ENCODE measurements around the gene FAM50B. TPM values are rescaled to one million over a fixed set of nuclear protein-coding genes. Genes with fewer than 3 reads are reported as not detected.

The FAM50B gene
- total RNA-seq, 2 experiments from 2014 or later, result 8.8 to 10.6 TPM

- no peaks in the 10 kb centered on the region for H3K36me3 Mint-ChIP-seq
- ATAC-seq, result no peak
- CTCF ChIA-PET, result no interaction called here
- no peak overlapping the region for H3K27ac Mint-ChIP-seq
- no peak for DNase-seq
- H3K4me3 Mint-ChIP-seq, result no peak overlapping the region
- peaks cover 10% of the 10 kb centered on the region for H3K27me3 Mint-ChIP-seq
- H3K9me3 Mint-ChIP-seq (ENCODE audit: low read depth), result no peaks in the 10 kb centered on the region
- no peaks in the 10 kb centered on the region for H3K4me1 Mint-ChIP-seq
Observed at GRCh38 chr6:3830806-3831205, 18.4 kb upstream of the FAM50B start.

GRCh38 chr6:3831761-3832530 is 17.2 kb upstream of the FAM50B start:
- peaks cover 10% of the 10 kb centered on the region for H3K27me3 Mint-ChIP-seq
- H3K4me1 Mint-ChIP-seq, result no peaks in the 10 kb centered on the region
- no peak overlapping the region for H3K27ac Mint-ChIP-seq
- ATAC-seq (no peak), DNase-seq (no peak)
- no peaks in the 10 kb centered on the region for H3K9me3 Mint-ChIP-seq (ENCODE audit: low read depth)
- CTCF ChIA-PET, result interaction anchor here (1.9 kb wide), 1 partner anchor 17 kb away, joined by 6 read pairs; the partner anchor contains the start of gene FAM50B
- H3K4me3 Mint-ChIP-seq, result no peak overlapping the region
- H3K36me3 Mint-ChIP-seq, result no peaks in the 10 kb centered on the region

- ATAC-seq (no peak), DNase-seq (no peak)
- Mint-ChIP-seq H3K36me3 (no peaks in the 10 kb centered on the region), H3K27ac (no peak overlapping the region), H3K9me3 (ENCODE audit: low read depth) (no peaks in the 10 kb centered on the region), H3K27me3 (peaks cover 4% of the 10 kb centered on the region), H3K4me3 (no peak overlapping the region), H3K4me1 (no peaks in the 10 kb centered on the region)
- CTCF ChIA-PET, result interaction anchor here (2.3 kb wide), 1 partner anchor 14 kb away, joined by 8 read pairs; the partner anchor contains the start of gene FAM50B
Observed at GRCh38 chr6:3835055-3835731, 14.0 kb upstream of the FAM50B start.

GRCh38 chr6:3835785-3836184 is 13.4 kb upstream of the FAM50B start:
- no peak for ATAC-seq
- CTCF ChIA-PET, result interaction anchor here (2.3 kb wide), 1 partner anchor 13 kb away, joined by 8 read pairs; the partner anchor contains the start of gene FAM50B
- H3K27ac Mint-ChIP-seq, result no peak overlapping the region

GRCh38 chr6:3836566-3836965 is 12.6 kb upstream of the FAM50B start:
- H3K27me3 Mint-ChIP-seq, result peaks cover 4% of the 10 kb centered on the region
- no peak overlapping the region for H3K4me3 Mint-ChIP-seq
- H3K9me3 Mint-ChIP-seq (ENCODE audit: low read depth), result no peaks in the 10 kb centered on the region
- CTCF ChIA-PET, result no interaction called here
- DNase-seq (no peak), ATAC-seq (no peak)
- H3K4me1 Mint-ChIP-seq, result no peaks in the 10 kb centered on the region
- H3K27ac Mint-ChIP-seq, result no peak overlapping the region
- H3K36me3 Mint-ChIP-seq, result no peaks in the 10 kb centered on the region

More at GRCh38 chr6:3835785-3836184, 13.4 kb upstream of the FAM50B start:
- Mint-ChIP-seq H3K4me3 (no peak overlapping the region), H3K9me3 (ENCODE audit: low read depth) (no peaks in the 10 kb centered on the region), H3K36me3 (no peaks in the 10 kb centered on the region), H3K4me1 (no peaks in the 10 kb centered on the region), H3K27me3 (peaks cover 4% of the 10 kb centered on the region)
- DNase-seq, result no peak

GRCh38 chr6:3837781-3838180 is 11.4 kb upstream of the FAM50B start:
- no peak overlapping the region for H3K4me3 Mint-ChIP-seq
- peaks cover 9% of the 10 kb centered on the region for H3K27me3 Mint-ChIP-seq
- ATAC-seq (no peak), DNase-seq (no peak)
- H3K36me3 Mint-ChIP-seq, result no peaks in the 10 kb centered on the region
- no peaks in the 10 kb centered on the region for H3K4me1 Mint-ChIP-seq
- H3K9me3 Mint-ChIP-seq (ENCODE audit: low read depth), result no peaks in the 10 kb centered on the region
- H3K27ac Mint-ChIP-seq, result no peak overlapping the region
- CTCF ChIA-PET, result interaction anchor here (1.6 kb wide), 1 partner anchor 140 kb away, joined by 3 read pairs; no protein-coding TSS in a partner anchor

GRCh38 chr6:3838992-3839867 is 9.9 kb upstream of the FAM50B start:
- DNase-seq (peak; percentile 36), ATAC-seq (no peak)
- Mint-ChIP-seq H3K4me3 (no peak overlapping the region), H3K36me3 (no peaks in the 10 kb centered on the region), H3K9me3 (ENCODE audit: low read depth) (no peaks in the 10 kb centered on the region), H3K27ac (no peak overlapping the region), H3K4me1 (no peaks in the 10 kb centered on the region), H3K27me3 (peaks cover 12% of the 10 kb centered on the region)
- CTCF ChIA-PET, result interaction anchor here (1.1 to 1.6 kb wide), 2 partner anchors 106 to 139 kb away, joined by 3 read pairs; no protein-coding TSS in a partner anchor

- no peaks in the 10 kb centered on the region for H3K36me3 Mint-ChIP-seq
- no peak overlapping the region for H3K4me3 Mint-ChIP-seq
- no peak overlapping the region for H3K27ac Mint-ChIP-seq
- ATAC-seq (no peak), DNase-seq (no peak)
- no peaks in the 10 kb centered on the region for H3K4me1 Mint-ChIP-seq
- CTCF ChIA-PET, result interaction anchor here (1.1 to 1.5 kb wide), 4 partner anchors 8 to 137 kb away, joined by 3 to 6 read pairs (median 3); partner anchors contain the start of gene FAM50B
- no peaks in the 10 kb centered on the region for H3K9me3 Mint-ChIP-seq (ENCODE audit: low read depth)
- H3K27me3 Mint-ChIP-seq, result peaks cover 12% of the 10 kb centered on the region
Observed at GRCh38 chr6:3841066-3841454, 8.1 kb upstream of the FAM50B start.

- H3K36me3 Mint-ChIP-seq, result no peaks in the 10 kb centered on the region
- DNase-seq, result peak; percentile 19
- H3K4me1 Mint-ChIP-seq, result no peaks in the 10 kb centered on the region
- peaks cover 12% of the 10 kb centered on the region for H3K27me3 Mint-ChIP-seq
- CTCF ChIA-PET, result interaction anchor here (1.1 kb wide), 2 partner anchors 7 to 26 kb away, joined by 3 read pairs; partner anchors contain the start of gene FAM50B
- no peak overlapping the region for H3K27ac Mint-ChIP-seq
- H3K9me3 Mint-ChIP-seq (ENCODE audit: low read depth), result no peaks in the 10 kb centered on the region
- ATAC-seq, result no peak
- H3K4me3 Mint-ChIP-seq, result no peak overlapping the region
Observed at GRCh38 chr6:3841711-3842565, 7.2 kb upstream of the FAM50B start.

GRCh38 chr6:3843379-3844096 is 5.6 kb upstream of the FAM50B start:
- no peak for ATAC-seq
- peaks cover 1% of the 10 kb centered on the region for H3K36me3 Mint-ChIP-seq

GRCh38 chr6:3844097-3844463 is 5.1 kb upstream of the FAM50B start:
- no peak for DNase-seq
- CTCF ChIA-PET, result no interaction called here
- ATAC-seq, result no peak
- Mint-ChIP-seq H3K36me3 (peaks cover 1% of the 10 kb centered on the region), H3K9me3 (ENCODE audit: low read depth) (no peaks in the 10 kb centered on the region), H3K27me3 (peaks cover 12% of the 10 kb centered on the region), H3K4me1 (peaks cover 19% of the 10 kb centered on the region), H3K4me3 (no peak overlapping the region), H3K27ac (no peak overlapping the region)

More at GRCh38 chr6:3843379-3844096, 5.6 kb upstream of the FAM50B start:
- DNase-seq, result peak; percentile 32
- H3K4me3 Mint-ChIP-seq, result no peak overlapping the region
- H3K27ac Mint-ChIP-seq, result no peak overlapping the region
- no peaks in the 10 kb centered on the region for H3K9me3 Mint-ChIP-seq (ENCODE audit: low read depth)
- H3K27me3 Mint-ChIP-seq, result peaks cover 12% of the 10 kb centered on the region
- CTCF ChIA-PET, result no interaction called here
- H3K4me1 Mint-ChIP-seq, result peaks cover 15% of the 10 kb centered on the region

GRCh38 chr6:3847521-3847920 is 1.7 kb upstream of the FAM50B start:
- H3K27ac Mint-ChIP-seq, result peak overlapping the region; percentile 42
- H3K4me3 Mint-ChIP-seq, result no peak overlapping the region
- H3K36me3 Mint-ChIP-seq, result peaks cover 5% of the 10 kb centered on the region
- H3K4me1 Mint-ChIP-seq, result peaks cover 32% of the 10 kb centered on the region
- H3K9me3 Mint-ChIP-seq (ENCODE audit: low read depth), result no peaks in the 10 kb centered on the region
- peaks cover 6% of the 10 kb centered on the region for H3K27me3 Mint-ChIP-seq
- CTCF ChIA-PET, result interaction anchor here (1.9 to 5.2 kb wide), 2 partner anchors 18 to 131 kb away, joined by 4 to 31 read pairs; no protein-coding TSS in a partner anchor
- ATAC-seq (no peak), DNase-seq (no peak)
